Mesenchymal stem cell (in vitro differentiated cells and primary cell): ENCODE results near the gene HOXD4.
A peak's percentile ranks its signal among the peaks of the same experiment; 100 is the strongest.

Experiments
- DNase-seq: peaks from one replicate; pipeline ENCODE4 v3.0.0-alpha.2; 2013
- H2AFZ ChIP-seq: one replicate; pipeline ENCODE4 v1.6.1; 2013; ENCODE audit warnings: low read depth, mild to moderate bottlenecking, control low read depth, inconsistent platforms, low read length, moderate library complexity
- H2AK5ac ChIP-seq: 2 replicates; pipeline ENCODE4 v1.6.1; 2013; ENCODE audit warnings: low read length, moderate library complexity, mild to moderate bottlenecking, inconsistent platforms; ENCODE audit not compliant: severe bottlenecking
- H2BK120ac ChIP-seq: one replicate; pipeline ENCODE4 v1.6.1; 2013; ENCODE audit warnings: low read depth, mild to moderate bottlenecking, inconsistent platforms, low read length, moderate library complexity
- H2BK12ac ChIP-seq, 2 experiments: one replicate each; pipeline ENCODE4 v1.6.1; 2013; ENCODE audit warnings: inconsistent platforms in 2 of 2, low read length in 2 of 2, mild to moderate bottlenecking in 2 of 2, moderate library complexity in 2 of 2, control low read depth in 1 of 2
- H2BK15ac ChIP-seq: one replicate; pipeline ENCODE4 v1.6.1; 2013; ENCODE audit warnings: mild to moderate bottlenecking, low read depth, inconsistent platforms; ENCODE audit not compliant: poor library complexity, severe bottlenecking
- H2BK5ac ChIP-seq: 2 replicates; pipeline ENCODE4 v1.6.1; 2013; ENCODE audit warnings: low read depth, mild to moderate bottlenecking, low read length, control low read depth, inconsistent platforms; ENCODE audit not compliant: poor library complexity, severe bottlenecking
- H3K14ac ChIP-seq, 2 experiments: one replicate each; pipeline ENCODE4 v1.6.1; 2013; ENCODE audit warnings: inconsistent platforms in 2 of 2, low read length in 2 of 2, control low read depth in 1 of 2, mild to moderate bottlenecking in 1 of 2, moderate library complexity in 1 of 2
- H3K18ac ChIP-seq, 2 experiments: one replicate each; pipeline ENCODE4 v1.6.1; 2013; ENCODE audit warnings: inconsistent platforms in 2 of 2, low read length in 2 of 2, control low read depth in 1 of 2, low read depth in 1 of 2, mild to moderate bottlenecking in 1 of 2
- H3K23ac ChIP-seq, 2 experiments: one replicate each; pipeline ENCODE4 v1.6.1; 2013; ENCODE audit warnings: inconsistent platforms in 2 of 2, low read length in 2 of 2, mild to moderate bottlenecking in 2 of 2, moderate library complexity in 2 of 2, control low read depth in 1 of 2
- H3K27ac ChIP-seq: 2 replicates; pipeline ENCODE4 v1.5.1; 2013; ENCODE audit warnings: mild to moderate bottlenecking, moderate library complexity, low read length, control low read depth, inconsistent platforms; ENCODE audit not compliant: poor library complexity, severe bottlenecking
- H3K27me3 ChIP-seq, 2 experiments: 2 replicates each; pipeline versions ENCODE4 v1.6.1 to v1.7.0; 2013; ENCODE audit warnings: low read length in 2 of 2, mild to moderate bottlenecking in 2 of 2, moderate library complexity in 2 of 2, control low read depth in 1 of 2, inconsistent platforms in 1 of 2; ENCODE audit not compliant: control insufficient read depth in 1 of 2, insufficient read depth in 1 of 2
- H3K36me3 ChIP-seq, 2 experiments: 2 replicates each; pipeline versions ENCODE4 v1.6.1 to v1.7.0; 2013; ENCODE audit warnings: low read length in 2 of 2, control low read depth in 1 of 2, inconsistent platforms in 1 of 2, low read depth in 1 of 2, mild to moderate bottlenecking in 1 of 2; ENCODE audit not compliant: insufficient read depth in 2 of 2, control insufficient read depth in 1 of 2
- H3K4ac ChIP-seq, 2 experiments: one replicate each; pipeline ENCODE4 v1.6.1; 2013; ENCODE audit warnings: inconsistent platforms in 2 of 2, low read length in 2 of 2, mild to moderate bottlenecking in 2 of 2, moderate library complexity in 2 of 2, control low read depth in 1 of 2, low read depth in 1 of 2
- H3K4me1 ChIP-seq: 2 replicates; pipeline ENCODE4 v1.6.1; 2013; ENCODE audit warnings: low read depth, low read length, control low read depth; ENCODE audit not compliant: control insufficient read depth, insufficient read depth
- H3K4me2 ChIP-seq: 2 replicates; pipeline ENCODE4 v1.6.1; 2013; ENCODE audit warnings: low read length, mild to moderate bottlenecking, inconsistent platforms; ENCODE audit not compliant: poor library complexity, severe bottlenecking
- H3K4me3 ChIP-seq, 2 experiments: 2 replicates each; pipeline versions ENCODE4 v1.5.1 to v1.7.0; 2013; ENCODE audit warnings: low read length in 2 of 2, mild to moderate bottlenecking in 2 of 2, control low read depth in 1 of 2, low read depth in 1 of 2; ENCODE audit not compliant: insufficient read depth in 1 of 2
- H3K79me1 ChIP-seq: replicated peaks from 2 replicates; pipeline ENCODE4 v1.6.1; 2013; ENCODE audit warnings: mild to moderate bottlenecking, control low read depth, low read length, inconsistent platforms; ENCODE audit not compliant: poor library complexity, severe bottlenecking
- H3K9ac ChIP-seq: 2 replicates; pipeline ENCODE4 v1.7.0; 2013; ENCODE audit warnings: mild to moderate bottlenecking, low read length, moderate library complexity
- H3K9me3 ChIP-seq: 2 replicates; pipeline ENCODE4 v1.7.0; 2013; ENCODE audit warnings: mild to moderate bottlenecking, low read length; ENCODE audit not compliant: control insufficient read depth
- H4K8ac ChIP-seq: one replicate; pipeline ENCODE4 v1.6.1; 2013; ENCODE audit warnings: inconsistent platforms, mild to moderate bottlenecking, low read length, moderate library complexity
- H4K91ac ChIP-seq: one replicate; pipeline ENCODE4 v1.6.1; 2013; ENCODE audit warnings: mild to moderate bottlenecking, low read length, inconsistent platforms
- WGBS: methylation state at CpG from one replicate; pipeline ENCODE4 v1.1.7; 2013; ENCODE audit warnings: mixed read lengths; 5-methylcytosine and 5-hydroxymethylcytosine counted together

Gene HOXD4

DNA sequence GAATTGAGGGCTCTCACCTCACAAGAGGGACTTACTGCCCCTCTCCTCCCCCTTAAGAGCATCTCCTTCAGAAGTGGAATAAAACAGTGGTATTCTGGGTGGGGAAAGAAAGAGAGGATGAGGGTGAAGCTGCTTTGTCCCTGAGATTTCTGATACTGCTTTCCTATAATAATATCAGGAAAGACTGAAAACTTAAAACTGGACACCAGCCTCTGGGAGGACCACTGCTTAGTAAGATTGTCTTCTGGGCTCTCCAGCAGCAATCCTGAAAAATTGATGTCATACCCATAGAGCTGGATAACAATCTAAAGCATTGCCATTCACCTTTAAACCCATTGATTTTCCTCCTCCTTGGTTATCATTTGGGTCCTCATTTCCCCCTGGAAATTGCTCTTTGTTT lies 4.7 kb upstream of the HOXD4 start:
- Histone ChIP-seq H3K4me3 (no peak overlapping the region), H3K18ac (no peak overlapping the region), H2AFZ (no peak overlapping the region), H3K9me3 (no peaks in the 10 kb centered on the region), H2BK120ac (no peak overlapping the region), H2BK12ac (no peak overlapping the region), H2BK5ac (no peak overlapping the region), H3K23ac (no peak overlapping the region), H2BK15ac (no peak overlapping the region), H3K36me3 (peaks cover 3 to 10% of the 10 kb centered on the region in 2 experiments), H3K9ac (no peak overlapping the region), H3K4me1 (peaks cover 6% of the 10 kb centered on the region), H2AK5ac (no peak overlapping the region), H4K91ac (no peak overlapping the region), H3K27ac (no peak overlapping the region), H3K4ac (no peak overlapping the region), H3K4me2 (no peak overlapping the region), H3K14ac (no peak overlapping the region), H3K27me3 (peaks cover 0 to 69% of the 10 kb centered on the region in 2 experiments), H4K8ac (no peak overlapping the region), H3K79me1 (peaks cover 14% of the 10 kb centered on the region)
- no peak for DNase-seq

DNA sequence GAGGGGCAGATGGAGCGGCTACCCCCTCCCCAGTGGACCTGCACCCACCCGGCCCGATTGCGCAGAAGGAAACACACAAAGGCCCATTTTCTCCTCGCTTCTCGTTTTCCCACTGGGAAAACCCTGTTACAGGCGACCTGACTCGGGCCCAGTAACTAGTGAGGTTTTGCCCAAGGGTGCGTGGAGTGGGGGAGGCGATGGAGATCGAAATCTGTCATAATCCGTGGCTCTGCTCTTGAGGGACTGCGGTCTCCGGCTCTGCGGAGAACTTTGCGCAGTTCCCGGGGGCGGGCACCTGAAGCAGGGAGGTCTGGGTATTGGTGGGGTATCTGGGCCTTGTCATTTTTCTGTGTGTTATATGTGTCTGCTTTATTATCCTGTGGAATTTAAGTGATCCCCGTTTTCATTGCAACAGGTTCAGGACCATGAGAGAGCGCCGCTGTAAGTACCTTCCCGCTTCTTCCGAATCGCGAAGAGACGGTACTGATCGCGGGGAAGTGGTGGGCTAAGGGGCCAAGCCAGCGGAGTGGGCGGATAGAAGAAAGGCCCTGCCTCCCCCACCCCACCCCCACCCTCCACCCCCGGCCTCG lies 4.0 kb upstream of the HOXD4 start:
- Histone ChIP-seq H3K14ac (no peak overlapping the region), H3K9ac (no peak overlapping the region), H2BK12ac (no peak overlapping the region), H3K9me3 (no peaks in the 10 kb centered on the region), H3K79me1 (peaks cover 14% of the 10 kb centered on the region), H3K4ac (no peak overlapping the region), H2BK15ac (no peak overlapping the region), H2AFZ (no peak overlapping the region), H3K4me3 (no peak overlapping the region), H3K27me3 (peaks cover 0 to 67% of the 10 kb centered on the region in 2 experiments), H4K8ac (no peak overlapping the region), H2BK5ac (no peak overlapping the region), H3K27ac (no peak overlapping the region), H2BK120ac (no peak overlapping the region), H3K18ac (no peak overlapping the region), H3K23ac (no peak overlapping the region), H3K36me3 (peaks cover 3 to 10% of the 10 kb centered on the region in 2 experiments), H3K4me2 (no peak overlapping the region), H4K91ac (no peak overlapping the region), H3K4me1 (peaks cover 9% of the 10 kb centered on the region), H2AK5ac (no peak overlapping the region)
- DNase-seq: no peak
- WGBS: 32% methylated on average over 19 of the region's 32 CpGs

DNA sequence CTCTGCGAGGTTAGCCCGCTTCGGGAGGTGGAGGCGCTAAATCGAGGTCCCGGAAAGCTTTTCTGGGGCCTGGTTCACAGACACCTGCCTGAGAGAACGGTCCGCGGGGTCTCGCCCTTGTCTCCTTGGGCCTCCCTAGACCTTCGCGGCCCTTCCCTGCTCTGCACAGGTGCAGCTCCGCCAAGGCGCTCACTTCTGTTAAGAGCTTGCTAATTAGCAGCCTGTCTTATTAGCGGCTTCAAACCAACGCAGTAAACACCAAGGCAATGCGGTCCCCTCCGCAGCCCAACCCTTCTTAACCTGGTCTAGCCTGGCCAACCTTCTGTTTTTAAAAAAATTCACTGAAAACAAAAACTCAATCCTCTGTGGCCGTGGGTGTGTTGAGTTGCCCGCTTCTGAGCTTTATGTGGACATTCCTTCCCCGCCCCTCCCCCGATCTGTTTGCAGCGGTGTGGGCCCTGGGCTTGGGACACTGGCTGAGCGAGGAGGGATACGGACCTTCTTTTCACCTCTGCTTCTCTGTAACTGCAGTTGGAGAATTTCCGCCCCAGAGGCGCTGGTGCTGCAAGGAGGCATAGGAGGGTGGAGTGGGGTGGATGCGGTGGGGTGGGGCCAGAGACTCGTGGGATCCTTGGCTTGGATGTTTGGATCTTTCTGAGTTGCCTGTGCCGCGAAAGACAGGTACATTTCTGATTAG lies 3.4 kb upstream of the HOXD4 start:
- no peak overlapping the region for H2AFZ ChIP-seq
- H3K18ac ChIP-seq: no peak overlapping the region
- H3K27ac ChIP-seq: no peak overlapping the region
- H2AK5ac ChIP-seq: no peak overlapping the region
- H4K91ac ChIP-seq: no peak overlapping the region
- peaks cover 0 to 68% of the 10 kb centered on the region in 2 experiments for H3K27me3 ChIP-seq
- H2BK5ac ChIP-seq: no peak overlapping the region
- H3K4me2 ChIP-seq: no peak overlapping the region
- H3K9ac ChIP-seq: no peak overlapping the region
- H3K4ac ChIP-seq: no peak overlapping the region
- H2BK120ac ChIP-seq: no peak overlapping the region
- H2BK15ac ChIP-seq: no peak overlapping the region
- no peak overlapping the region for H3K4me3 ChIP-seq
- no peak overlapping the region for H3K14ac ChIP-seq
- no peak for DNase-seq
- H3K23ac ChIP-seq: peak overlapping the region in 1 of 2 experiments; percentile 95
- peaks cover 12% of the 10 kb centered on the region for H3K4me1 ChIP-seq
- 18% methylated on average over 31 of the region's 31 CpGs for WGBS
- peaks cover 7 to 13% of the 10 kb centered on the region in 2 experiments for H3K36me3 ChIP-seq
- H4K8ac ChIP-seq: no peak overlapping the region
- H3K9me3 ChIP-seq: no peaks in the 10 kb centered on the region
- H2BK12ac ChIP-seq: no peak overlapping the region
- H3K79me1 ChIP-seq: peaks cover 13% of the 10 kb centered on the region

DNA sequence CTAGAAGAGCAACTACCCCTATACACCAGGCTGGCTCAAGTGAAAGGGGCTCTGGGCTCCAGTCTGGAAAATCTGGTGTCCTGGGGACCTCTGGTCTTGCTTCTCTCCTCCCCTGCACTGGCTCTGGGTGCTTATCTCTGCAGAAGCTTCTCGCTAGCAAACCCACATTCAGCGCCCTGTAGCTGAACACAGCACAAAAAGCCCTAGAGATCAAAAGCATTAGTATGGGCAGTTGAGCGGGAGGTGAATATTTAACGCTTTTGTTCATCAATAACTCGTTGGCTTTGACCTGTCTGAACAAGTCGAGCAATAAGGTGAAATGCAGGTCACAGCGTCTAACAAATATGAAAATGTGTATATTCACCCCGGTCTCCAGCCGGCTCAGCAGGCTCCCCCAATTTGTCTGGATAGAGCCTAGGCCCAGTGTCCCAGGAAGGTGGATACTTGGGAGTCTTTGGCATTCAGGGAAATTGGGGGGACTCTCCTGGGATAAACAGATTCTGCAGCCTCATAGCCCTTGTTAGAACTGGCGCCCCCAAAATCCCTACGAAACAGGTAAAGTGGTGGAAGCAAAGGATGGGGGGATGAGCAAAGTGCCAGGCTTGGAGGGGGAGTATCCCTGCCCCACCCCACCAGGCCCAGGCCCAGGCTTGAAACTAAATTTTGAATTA lies 2.5 kb upstream of the HOXD4 start:
- no peak overlapping the region for H3K4me3 ChIP-seq
- no peak for DNase-seq
- 45% methylated on average over 11 of the region's 11 CpGs for WGBS

More for the DNA sequence above, 2.5 kb upstream of the HOXD4 start:
- no peak overlapping the region for H3K9ac ChIP-seq
- no peak overlapping the region for H3K4me2 ChIP-seq
- no peak overlapping the region for H4K8ac ChIP-seq
- no peak overlapping the region for H3K14ac ChIP-seq
- peaks cover 9 to 14% of the 10 kb centered on the region in 2 experiments for H3K36me3 ChIP-seq
- H3K27ac ChIP-seq: no peak overlapping the region
- H2BK12ac ChIP-seq: no peak overlapping the region
- no peak overlapping the region for H2AK5ac ChIP-seq
- H3K27me3 ChIP-seq: peaks cover 0 to 68% of the 10 kb centered on the region in 2 experiments
- H3K4me1 ChIP-seq: peaks cover 12% of the 10 kb centered on the region
- no peak overlapping the region for H2AFZ ChIP-seq
- H3K18ac ChIP-seq: no peak overlapping the region
- H3K4ac ChIP-seq: no peak overlapping the region
- no peaks in the 10 kb centered on the region for H3K9me3 ChIP-seq
- H2BK15ac ChIP-seq: no peak overlapping the region
- no peak overlapping the region for H4K91ac ChIP-seq
- peaks cover 8% of the 10 kb centered on the region for H3K79me1 ChIP-seq
- no peak overlapping the region for H2BK5ac ChIP-seq
- H2BK120ac ChIP-seq: no peak overlapping the region
- no peak overlapping the region for H3K23ac ChIP-seq
